ENCODE data around the gene LAIR2. TPM values are rescaled to one million over a fixed set of nuclear protein-coding genes. Genes with fewer than 3 reads are reported as not detected.

The LAIR2 gene
- polyA plus RNA-seq, 3 donors, result 0.38 TPM; not detected in 2

GRCh38 chr19:54473892-54474372, 28.7 kb upstream of the LAIR2 start:
- Mint-ChIP-seq H3K4me3 (peak overlapping the region in 1 of 2 donors; percentile 86), H3K27ac (no peak overlapping the region), H3K9me3 (peaks cover 0 to 30% (median 16%) of the 10 kb centered on the region in 7 donors), H3K4me1 (peaks cover 17% of the 10 kb centered on the region), H3K36me3 (peaks cover 0 to 3% of the 10 kb centered on the region in 2 donors), H3K27me3 (ENCODE audit: low read depth in 3 of 3) (peaks cover 84 to 91% (median 88%) of the 10 kb centered on the region in 3 donors)
- TF ChIP-seq, protein P1, sequence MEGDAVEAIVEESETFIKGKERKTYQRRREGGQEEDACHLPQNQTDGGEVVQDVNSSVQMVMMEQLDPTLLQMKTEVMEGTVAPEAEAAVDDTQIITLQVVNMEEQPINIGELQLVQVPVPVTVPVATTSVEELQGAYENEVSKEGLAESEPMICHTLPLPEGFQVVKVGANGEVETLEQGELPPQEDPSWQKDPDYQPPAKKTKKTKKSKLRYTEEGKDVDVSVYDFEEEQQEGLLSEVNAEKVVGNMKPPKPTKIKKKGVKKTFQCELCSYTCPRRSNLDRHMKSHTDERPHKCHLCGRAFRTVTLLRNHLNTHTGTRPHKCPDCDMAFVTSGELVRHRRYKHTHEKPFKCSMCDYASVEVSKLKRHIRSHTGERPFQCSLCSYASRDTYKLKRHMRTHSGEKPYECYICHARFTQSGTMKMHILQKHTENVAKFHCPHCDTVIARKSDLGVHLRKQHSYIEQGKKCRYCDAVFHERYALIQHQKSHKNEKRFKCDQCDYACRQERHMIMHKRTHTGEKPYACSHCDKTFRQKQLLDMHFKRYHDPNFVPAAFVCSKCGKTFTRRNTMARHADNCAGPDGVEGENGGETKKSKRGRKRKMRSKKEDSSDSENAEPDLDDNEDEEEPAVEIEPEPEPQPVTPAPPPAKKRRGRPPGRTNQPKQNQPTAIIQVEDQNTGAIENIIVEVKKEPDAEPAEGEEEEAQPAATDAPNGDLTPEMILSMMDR (IDR thresholded peaks at IDR 0.05), result no peak
- Histone ChIP-seq H3K4me2 (replicated peaks; ENCODE audit: extremely low read depth, low read length, poor library complexity, severe bottlenecking) (no peak overlapping the region), H3K27me3 (ENCODE audit: control insufficient read depth in 2 of 2, insufficient read depth in 2 of 2, low read length in 2 of 2) (peaks cover 56 to 90% of the 10 kb centered on the region in 2 donors), H3K36me3 (replicated peaks in 1 of 2; ENCODE audit: control insufficient read depth in 1 of 2, insufficient read depth in 2 of 2, low read length in 2 of 2) (no peaks in the 10 kb centered on the region), H3K79me2 (ENCODE audit: insufficient read depth, low read length) (no peaks in the 10 kb centered on the region), H3K9me3 (replicated peaks in 1 of 2; ENCODE audit: control insufficient read depth in 1 of 2, insufficient read depth in 1 of 2, low read length in 2 of 2) (peaks cover 3 to 21% of the 10 kb centered on the region in 2 donors), H3K4me3 (replicated peaks in 1 of 3; ENCODE audit: low read depth in 2 of 3, low read length in 3 of 3) (no peak overlapping the region), H3K9ac (ENCODE audit: insufficient read depth, low read length, poor library complexity, severe bottlenecking) (no peak overlapping the region), H2AFZ (ENCODE audit: insufficient read depth, low read depth, low read length, poor library complexity, severe bottlenecking) (no peak overlapping the region), H3K4me1 (ENCODE audit: control insufficient read depth in 1 of 2, insufficient read depth in 2 of 2, low read length in 2 of 2) (peaks cover 10 to 12% of the 10 kb centered on the region in 2 donors), H3K27ac (ENCODE audit: low read depth in 1 of 2, low read length in 2 of 2) (no peak overlapping the region), H4K20me1 (ENCODE audit: insufficient read depth, low read length) (peaks cover 5% of the 10 kb centered on the region)
- intact Hi-C loops (cut with micrococcal nuclease), result loop anchor here in 1 of 2 donors (10.0 kb wide), 2 partner anchors 121 to 201 kb away; partner anchors contain the start of gene LILRA1
- DNase-seq, result peak in 1 of 3 donors; percentile 7
- WGBS (ENCODE audit: insufficient coverage), result 86% methylated on average over 5 of the region's 6 CpGs

DNA sequence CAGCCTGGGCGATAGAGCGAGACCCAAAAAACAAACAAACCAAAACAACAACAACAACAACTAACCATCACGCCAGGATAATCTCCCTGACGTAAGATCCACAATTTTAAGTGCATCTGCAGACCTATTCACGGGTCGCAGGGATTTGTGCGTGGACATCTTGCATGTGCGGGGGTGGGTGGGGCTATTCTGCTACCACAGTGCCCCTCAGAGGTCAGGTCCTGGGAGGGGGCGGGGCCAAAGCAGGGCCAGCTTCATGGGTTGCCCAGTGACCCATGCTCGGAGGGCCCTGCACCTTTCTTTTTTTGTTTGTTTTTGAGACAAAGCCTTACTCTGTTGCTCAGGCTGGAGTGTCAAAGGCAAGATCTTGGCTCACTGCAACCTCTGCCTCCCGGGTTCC, 26.9 kb upstream of the LAIR2 start:
- no peak for DNase-seq
- no peak overlapping the region for H3K4me2 ChIP-seq (replicated peaks; ENCODE audit: extremely low read depth, low read length, poor library complexity, severe bottlenecking)
- H3K27me3 ChIP-seq (ENCODE audit: control insufficient read depth in 2 of 2, insufficient read depth in 2 of 2, low read length in 2 of 2), result peaks cover 45 to 87% of the 10 kb centered on the region in 2 donors
- H3K9me3 Mint-ChIP-seq, result peaks cover 0 to 23% (median 9%) of the 10 kb centered on the region in 7 donors
- peaks cover 0 to under 1% of the 10 kb centered on the region in 2 donors for H3K36me3 Mint-ChIP-seq
- no peak overlapping the region for H3K4me3 ChIP-seq (replicated peaks in 1 of 3; ENCODE audit: low read depth in 2 of 3, low read length in 3 of 3)
- no peak overlapping the region for H3K27ac Mint-ChIP-seq
- peaks cover 9% of the 10 kb centered on the region for H4K20me1 ChIP-seq (ENCODE audit: insufficient read depth, low read length)
- H3K36me3 ChIP-seq (replicated peaks in 1 of 2; ENCODE audit: control insufficient read depth in 1 of 2, insufficient read depth in 2 of 2, low read length in 2 of 2), result no peaks in the 10 kb centered on the region
- intact Hi-C loops (cut with micrococcal nuclease), result loop anchor here in 1 of 2 donors (10.0 kb wide), 2 partner anchors 119 to 199 kb away; partner anchors contain the start of gene LILRA1
- peak overlapping the region in 1 of 2 donors; percentile 83 for H3K4me3 Mint-ChIP-seq
- no peak overlapping the region for H3K27ac ChIP-seq (ENCODE audit: low read depth in 1 of 2, low read length in 2 of 2)
- 93% methylated on average over 10 of the region's 11 CpGs for WGBS (ENCODE audit: insufficient coverage)
- peaks cover 25 to 27% of the 10 kb centered on the region in 2 donors for H3K4me1 ChIP-seq (ENCODE audit: control insufficient read depth in 1 of 2, insufficient read depth in 2 of 2, low read length in 2 of 2)
- H3K9ac ChIP-seq (ENCODE audit: insufficient read depth, low read length, poor library complexity, severe bottlenecking), result no peak overlapping the region
- peaks cover 70 to 87% (median 87%) of the 10 kb centered on the region in 3 donors for H3K27me3 Mint-ChIP-seq (ENCODE audit: low read depth in 3 of 3)
- peaks cover 3 to 17% of the 10 kb centered on the region in 2 donors for H3K9me3 ChIP-seq (replicated peaks in 1 of 2; ENCODE audit: control insufficient read depth in 1 of 2, insufficient read depth in 1 of 2, low read length in 2 of 2)
- TF ChIP-seq, protein P1 (IDR thresholded peaks at IDR 0.05), result no peak
- H3K4me1 Mint-ChIP-seq, result peaks cover 27% of the 10 kb centered on the region
- H3K79me2 ChIP-seq (ENCODE audit: insufficient read depth, low read length), result no peaks in the 10 kb centered on the region
- H2AFZ ChIP-seq (ENCODE audit: insufficient read depth, low read depth, low read length, poor library complexity, severe bottlenecking), result no peak overlapping the region
